ENCODE data around the gene MBTD1. TPM values are rescaled to one million over a fixed set of nuclear protein-coding genes. Genes with fewer than 3 reads are reported as not detected.

The MBTD1 gene
- total RNA-seq, 4 donors from 2014 or later: 4.6 to 9.8 (median 7.6) TPM

GRCh38 chr17:51135956-51136355 is 123.9 kb downstream of the MBTD1 start:
- H3K4me1 ChIP-seq: peaks cover 13 to 18% of the 10 kb centered on the region in 2 donors
- H3K9me3 ChIP-seq: no peaks in the 10 kb centered on the region
- peak overlapping the region in 1 of 4 donors; percentile 64 for H3K27ac ChIP-seq
- no peak overlapping the region for H3K4me3 ChIP-seq
- no peak for DNase-seq
- in situ Hi-C loops (cut with MboI; ENCODE audit: low sequenced_read_pairs in 4 of 4) (no loop called here), intact Hi-C loops (cut with DNase I; ENCODE audit: low total_unique reads) (no loop called here)
- no peak for TF ChIP-seq CTCF (IDR thresholded peaks at IDR 0.05 in 4 of 5, conservative IDR thresholded peaks at IDR 0.05 in 1 of 5)
- no peak for TF ChIP-seq POLR2A (IDR thresholded peaks at IDR 0.05)
- H3K27me3 ChIP-seq: no peaks in the 10 kb centered on the region
- H3K36me3 ChIP-seq: no peaks in the 10 kb centered on the region
- ATAC-seq: no peak

GRCh38 chr17:51133365-51133764 is 126.5 kb downstream of the MBTD1 start:
- Histone ChIP-seq H3K4me1 (peaks cover 13 to 18% of the 10 kb centered on the region in 2 donors), H3K9me3 (no peaks in the 10 kb centered on the region), H3K27me3 (no peaks in the 10 kb centered on the region), H3K27ac (peak overlapping the region; percentile 74 to 89 (median 82)), H3K36me3 (no peaks in the 10 kb centered on the region), H3K4me3 (no peak overlapping the region)
- intact Hi-C loops (cut with DNase I; ENCODE audit: low total_unique reads) (no loop called here), in situ Hi-C loops (cut with MboI; ENCODE audit: low sequenced_read_pairs in 4 of 4) (no loop called here)
- DNase-seq (no peak), ATAC-seq (peak; percentile 12 to 21)
- TF ChIP-seq POLR2A (IDR thresholded peaks at IDR 0.05) (no peak), CTCF (IDR thresholded peaks at IDR 0.05 in 4 of 5, conservative IDR thresholded peaks at IDR 0.05 in 1 of 5) (no peak)

GRCh38 chr17:51132964-51133319 is 126.9 kb downstream of the MBTD1 start:
- DNase-seq: no peak
- Histone ChIP-seq H3K27me3 (no peaks in the 10 kb centered on the region), H3K4me1 (peaks cover 13 to 18% of the 10 kb centered on the region in 2 donors), H3K9me3 (no peaks in the 10 kb centered on the region), H3K27ac (peak overlapping the region; percentile 74 to 89 (median 82)), H3K36me3 (no peaks in the 10 kb centered on the region), H3K4me3 (peak overlapping the region in 1 of 4 donors; percentile 4)
- TF ChIP-seq CTCF (IDR thresholded peaks at IDR 0.05 in 4 of 5, conservative IDR thresholded peaks at IDR 0.05 in 1 of 5) (no peak), POLR2A (IDR thresholded peaks at IDR 0.05) (no peak)
- intact Hi-C loops (cut with DNase I; ENCODE audit: low total_unique reads) (no loop called here), in situ Hi-C loops (cut with MboI; ENCODE audit: low sequenced_read_pairs in 4 of 4) (no loop called here)
- ATAC-seq: peak; percentile 95 to 98

- TF ChIP-seq POLR2A (IDR thresholded peaks at IDR 0.05) (no peak), CTCF (IDR thresholded peaks at IDR 0.05 in 4 of 5, conservative IDR thresholded peaks at IDR 0.05 in 1 of 5) (no peak)
- ATAC-seq: no peak
- in situ Hi-C loops (cut with MboI; ENCODE audit: low sequenced_read_pairs in 4 of 4) (no loop called here), intact Hi-C loops (cut with DNase I; ENCODE audit: low total_unique reads) (no loop called here)
- H3K4me1 ChIP-seq: peaks cover 7 to 12% of the 10 kb centered on the region in 2 donors
- DNase-seq: no peak
- no peak overlapping the region for H3K27ac ChIP-seq
- H3K4me3 ChIP-seq: no peak overlapping the region
- no peaks in the 10 kb centered on the region for H3K9me3 ChIP-seq
- no peaks in the 10 kb centered on the region for H3K36me3 ChIP-seq
- H3K27me3 ChIP-seq: no peaks in the 10 kb centered on the region
Observed at GRCh38 chr17:51128076-51128475, 131.8 kb downstream of the MBTD1 start.

Other genes starting within 250 kb of the MBTD1 start
- 100 to 1,000 TPM; 139 to 171 (median 143) TPM for gene SPAG9, start 139.2 kb downstream of the MBTD1 start, total RNA-seq
- gene NME1, start 106.5 kb downstream of the MBTD1 start, total RNA-seq: 10 to 100 TPM; 19.1 to 32.6 (median 29.2) TPM
- gene NME2, start 93.6 kb downstream of the MBTD1 start, total RNA-seq: 100 to 1,000 TPM; 412 to 666 (median 508) TPM
- gene UTP18, start 497 bp upstream of the MBTD1 start, total RNA-seq: 10 to 100 TPM; 19.0 to 29.9 (median 21.4) TPM

Measured in gastrocnemius medialis (tissue), 4 donors.